ENCODE results near the gene GGTLC2.

The GGTLC2 gene

GRCh38 chr22:22689621-22690345 is 45.4 kb downstream of the GGTLC2 start:
- DNase-seq (ENCODE audit: low spot score) (no peak), FAIRE-seq (no peak)

- FAIRE-seq = no peak
- DNase-seq (ENCODE audit: low spot score) = no peak
Observed at GRCh38 chr22:22691055-22691454, 46.6 kb downstream of the GGTLC2 start.

GRCh38 chr22:22691716-22692701 is 47.6 kb downstream of the GGTLC2 start:
- no peak for FAIRE-seq

GRCh38 chr22:22692707-22693530 is 48.5 kb downstream of the GGTLC2 start:
- DNase-seq (ENCODE audit: low spot score) (peak; percentile 67), FAIRE-seq (peak; percentile 89)

More at GRCh38 chr22:22691716-22692701, 47.6 kb downstream of the GGTLC2 start:
- DNase-seq (ENCODE audit: low spot score) = peak; percentile 7

GRCh38 chr22:22693531-22693884 is 49.1 kb downstream of the GGTLC2 start:
- no peak for DNase-seq (ENCODE audit: low spot score)
- FAIRE-seq = no peak

GRCh38 chr22:22694106-22694505 is 49.7 kb downstream of the GGTLC2 start:
- FAIRE-seq = no peak

GRCh38 chr22:22696104-22696503 is 51.7 kb downstream of the GGTLC2 start:
- DNase-seq (ENCODE audit: low spot score) (no peak), FAIRE-seq (no peak)

More at GRCh38 chr22:22694106-22694505, 49.7 kb downstream of the GGTLC2 start:
- no peak for DNase-seq (ENCODE audit: low spot score)
